Measurements from ENCODE around the gene IGSF22. TPM values are rescaled to one million over a fixed set of nuclear protein-coding genes. Genes with fewer than 3 reads are reported as not detected.
A peak's percentile ranks its signal among the peaks of the same experiment; 100 is the strongest.

IGSF22 gene
- total and polyA plus RNA-seq, 9 of the 15 experiments (the other 6 are each of a cell fraction or from before 2014, with no cell fraction given): not detected

DNA sequence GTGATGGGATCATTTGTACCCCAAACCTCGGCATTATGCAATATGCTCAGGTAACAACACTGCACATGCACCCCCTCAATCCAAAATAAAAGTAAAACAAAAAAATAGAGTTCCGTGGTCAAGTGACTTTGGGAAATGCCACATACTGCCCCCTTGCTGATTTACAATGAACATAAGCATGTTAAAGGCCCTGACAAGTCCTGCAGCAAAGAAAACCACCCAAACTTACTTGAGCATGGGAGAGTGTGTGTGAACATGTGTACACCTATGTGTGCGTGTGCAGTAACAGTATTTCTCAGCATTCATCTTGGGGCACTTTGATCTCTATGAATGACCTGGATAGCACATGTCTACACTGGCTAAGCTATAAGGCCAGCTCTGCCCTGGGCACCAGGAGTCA, 15.8 kb upstream of the IGSF22 start:
- Histone ChIP-seq H4K20me1 (replicated peaks; ENCODE audit: control insufficient read depth, insufficient read depth, low read length) (0 out of 2 replicates have a peak, but pooled peaks cover 3% of the 10 kb centered on the region), H3K79me2 (ENCODE audit: control insufficient read depth, insufficient read depth, low read length) (no peaks in the 10 kb centered on the region), H3K36me3 (ENCODE audit: control insufficient read depth, insufficient read depth, low read length) (no peaks in the 10 kb centered on the region), H2AFZ (ENCODE audit: low read depth, low read length) (no peak overlapping the region), H3K27me3 (ENCODE audit: control insufficient read depth in 2 of 2, insufficient read depth in 2 of 2, low read length in 2 of 2) (peaks cover 19 to 74% of the 10 kb centered on the region in 2 experiments), H3K9me1 (ENCODE audit: control insufficient read depth, insufficient read depth, low read length) (no peaks in the 10 kb centered on the region), H3K9ac (ENCODE audit: insufficient read depth in 1 of 2, low read depth in 2 of 2, low read length in 2 of 2) (no peak overlapping the region), H3K4me1 (replicated peaks in 1 of 2; ENCODE audit: control insufficient read depth in 2 of 2, insufficient read depth in 2 of 2, low read length in 2 of 2) (no peaks in the 10 kb centered on the region), H3K4me3 (no peak overlapping the region), H3K4me2 (ENCODE audit: insufficient read depth, low read length) (no peak overlapping the region), H3K27ac (ENCODE audit: extremely low read depth, low read depth, low read length) (no peak overlapping the region), H3K9me3 (replicated peaks; ENCODE audit: control insufficient read depth, insufficient read depth, low read depth, low read length) (no peaks in the 10 kb centered on the region)
- TF ChIP-seq RBM25 (IDR thresholded peaks at IDR 0.05; ENCODE audit: low read depth, low read length, severe bottlenecking) (peak; percentile 94), CBX3 (IDR thresholded peaks at IDR 0.05; ENCODE audit: borderline replicate concordance in 1 of 2, low read length in 2 of 2) (no peak), SMARCA5 (IDR thresholded peaks at IDR 0.05) (peak; percentile 70; the same call in 1 of the 2 replicates), DNMT1 (IDR thresholded peaks at IDR 0.05) (peak; percentile 58; the same call in 1 of the 2 replicates), ZNF239 (CRISPR knock-in tag; IDR thresholded peaks at IDR 0.05) (peak; percentile 100)
- TF ChIP-seq, protein P1, sequence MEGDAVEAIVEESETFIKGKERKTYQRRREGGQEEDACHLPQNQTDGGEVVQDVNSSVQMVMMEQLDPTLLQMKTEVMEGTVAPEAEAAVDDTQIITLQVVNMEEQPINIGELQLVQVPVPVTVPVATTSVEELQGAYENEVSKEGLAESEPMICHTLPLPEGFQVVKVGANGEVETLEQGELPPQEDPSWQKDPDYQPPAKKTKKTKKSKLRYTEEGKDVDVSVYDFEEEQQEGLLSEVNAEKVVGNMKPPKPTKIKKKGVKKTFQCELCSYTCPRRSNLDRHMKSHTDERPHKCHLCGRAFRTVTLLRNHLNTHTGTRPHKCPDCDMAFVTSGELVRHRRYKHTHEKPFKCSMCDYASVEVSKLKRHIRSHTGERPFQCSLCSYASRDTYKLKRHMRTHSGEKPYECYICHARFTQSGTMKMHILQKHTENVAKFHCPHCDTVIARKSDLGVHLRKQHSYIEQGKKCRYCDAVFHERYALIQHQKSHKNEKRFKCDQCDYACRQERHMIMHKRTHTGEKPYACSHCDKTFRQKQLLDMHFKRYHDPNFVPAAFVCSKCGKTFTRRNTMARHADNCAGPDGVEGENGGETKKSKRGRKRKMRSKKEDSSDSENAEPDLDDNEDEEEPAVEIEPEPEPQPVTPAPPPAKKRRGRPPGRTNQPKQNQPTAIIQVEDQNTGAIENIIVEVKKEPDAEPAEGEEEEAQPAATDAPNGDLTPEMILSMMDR (IDR thresholded peaks at IDR 0.05 in 2 of 3, conservative IDR thresholded peaks at IDR 0.05 in 1 of 3; ENCODE audit: insufficient read depth in 2 of 3, low read depth in 1 of 3, low read length in 3 of 3): peak in 1 of 3 experiments; percentile 29; a peak in 1 of 6 replicates
- TF ChIP-seq, protein P2, sequence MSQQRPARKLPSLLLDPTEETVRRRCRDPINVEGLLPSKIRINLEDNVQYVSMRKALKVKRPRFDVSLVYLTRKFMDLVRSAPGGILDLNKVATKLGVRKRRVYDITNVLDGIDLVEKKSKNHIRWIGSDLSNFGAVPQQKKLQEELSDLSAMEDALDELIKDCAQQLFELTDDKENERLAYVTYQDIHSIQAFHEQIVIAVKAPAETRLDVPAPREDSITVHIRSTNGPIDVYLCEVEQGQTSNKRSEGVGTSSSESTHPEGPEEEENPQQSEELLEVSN (IDR thresholded peaks at IDR 0.05; ENCODE audit: borderline replicate concordance in 1 of 2, extremely low read depth in 1 of 2, insufficient read depth in 1 of 2, insufficient read length in 1 of 2, low read depth in 1 of 2, low read length in 1 of 2, poor library complexity in 1 of 2, severe bottlenecking in 1 of 2): no peak
- no peak for FAIRE-seq
- CTCF ChIA-PET (ENCODE audit: low intra/inter-chr PET ratio): no interaction called here
- no TSS peak for BruUV-seq (replicated peaks)
- no peak for ATAC-seq
- intact Hi-C loops (cut with micrococcal nuclease) (no loop called here), in situ Hi-C loops (cut with MboI) (loop anchor here (25.0 kb wide), 1 partner anchor 204 kb away; the partner anchor contains the start of gene TSG101)
- WGBS (ENCODE audit: insufficient coverage, low coverage, missing lambda C conversion rate): 20% methylated on average over 3 of the region's 3 CpGs
- no peak for DNase-seq (ENCODE audit: extremely low read depth in 1 of 4, low spot score in 3 of 4)
- POLR2A ChIA-PET: no interaction called here

All from K562 (cell line).